HCT116 (cell line): ENCODE results near the gene DHX16. TPM values are rescaled to one million over a fixed set of nuclear protein-coding genes. Genes with fewer than 3 reads are reported as not detected.

Experiments used
- ATAC-seq: fragments of 200-7000 bp; cut with Tn5 transposase; 2 replicates; pipeline ENCODE4 v1.9.1; 2020; ENCODE audit warnings: mild to moderate bottlenecking, moderate library complexity
- BruUV-seq: library from RNA; stranded (reverse); fragments of 400-500 nt; replicated peaks from 2 replicates; lab custom pipeline; 2021; lab: Mats Ljungman, UMichigan
- CTCF ChIA-PET: fragments of 300-600 bp; sonication (Branson Sonifier 250); formaldehyde crosslinking; loops from one replicate; lab custom pipeline; 2021; ENCODE audit warnings: antibody characterized with exemption; lab: Charles Lee
- POLR2A ChIA-PET: fragments of 300-600, 350-600 bp; sonication (Branson Sonifier 250); formaldehyde crosslinking; loops from one replicate; lab custom pipeline; 2021; ENCODE audit warnings: antibody characterized with exemption; lab: Charles Lee
- RAD21 ChIA-PET, 2 experiments: fragments of 300-600 bp; sonication (Branson Sonifier 250); formaldehyde crosslinking; loops; one replicate each; lab custom pipeline; 2023; ENCODE audit warnings: low total read pairs in 2 of 2; ENCODE audit not compliant: uncharacterized antibody in 2 of 2, unreplicated experiment in 2 of 2, low non-redundant PET in 1 of 2; lab: Charles Lee
- DNase-seq: peaks from one replicate; pipeline ENCODE4 v3.0.0-alpha.2; 2010; ENCODE audit warnings: low read depth, low spot score
- H2AFZ ChIP-seq: fragments of 200-600 bp; shearing (Covaris generic), sonication (generic); 2 replicates; pipeline ENCODE4 v1.6.1; 2017; ENCODE audit warnings: low read depth, mixed run types, mixed read lengths, antibody characterized with exemption, low read length; ENCODE audit not compliant: poor library complexity, severe bottlenecking
- H3K27ac ChIP-seq: 2 replicates; pipeline ENCODE4 v1.5.1; 2012; ENCODE audit warnings: low read depth, low read length
- H3K27me3 ChIP-seq: fragments of 200-600 bp; sonication (generic); 2 replicates; pipeline ENCODE4 v1.6.1; 2016; ENCODE audit warnings: mixed run types, low read length, mixed read lengths; ENCODE audit not compliant: insufficient read depth
- H3K36me3 ChIP-seq, 2 experiments: fragments of 200-500 bp in 1 of 2; fragments of 200-600 bp in 1 of 2; sonication (Bioruptor generic) in 1 of 2; sonication (generic) in 1 of 2; 2 replicates each; pipeline versions ENCODE4 v1.5.1 to v1.6.1; 2014 to 2016; ENCODE audit warnings: low read length in 2 of 2, inconsistent platforms in 1 of 2, mixed read lengths in 1 of 2, mixed run types in 1 of 2; ENCODE audit not compliant: insufficient read depth in 2 of 2, control insufficient read depth in 1 of 2
- H3K4me1 ChIP-seq, 2 experiments: fragments of 200-600 bp in 1 of 2; sonication (generic) in 1 of 2; 2 replicates each; pipeline versions ENCODE4 v1.5.1 to v1.6.1; 2012 to 2017; ENCODE audit warnings: low read length in 2 of 2, inconsistent platforms in 1 of 2, mild to moderate bottlenecking in 1 of 2, mixed read lengths in 1 of 2, mixed run types in 1 of 2, moderate library complexity in 1 of 2; ENCODE audit not compliant: insufficient read depth in 2 of 2, control insufficient read depth in 1 of 2
- H3K4me2 ChIP-seq: fragments of 200-600 bp; sonication (generic); 2 replicates; pipeline ENCODE4 v1.6.1; 2017; ENCODE audit warnings: mixed run types, low read length, mixed read lengths
- H3K4me3 ChIP-seq, 2 experiments: fragments of 200-600 bp in 1 of 2; sonication (generic) in 1 of 2; replicated peaks in 1 of 2; 2 replicates each; pipeline ENCODE4 v1.5.1; 2011 to 2016; ENCODE audit warnings: low read length in 2 of 2, control low read depth in 1 of 2, low read depth in 1 of 2, mild to moderate bottlenecking in 1 of 2, mixed read lengths in 1 of 2, mixed run types in 1 of 2
- H3K79me2 ChIP-seq: fragments of 200-600 bp; sonication (generic); 2 replicates; pipeline ENCODE4 v1.6.1; 2017; ENCODE audit warnings: mild to moderate bottlenecking, mixed run types, low read length, moderate library complexity, mixed read lengths; ENCODE audit not compliant: insufficient read depth
- H3K9ac ChIP-seq: fragments of 200-600 bp; sonication (generic); 2 replicates; pipeline ENCODE4 v1.6.1; 2016; ENCODE audit warnings: low read length, mixed read lengths
- H3K9me2 ChIP-seq: fragments of 200-600 bp; sonication (generic), shearing (Covaris generic); 2 replicates; pipeline ENCODE4 v1.6.1; 2017; ENCODE audit warnings: mixed run types, mild to moderate bottlenecking, moderate library complexity; ENCODE audit not compliant: insufficient read depth
- H3K9me3 ChIP-seq, 2 experiments: fragments of 200-500 bp in 1 of 2; fragments of 200-600 bp in 1 of 2; sonication (Bioruptor generic) in 1 of 2; sonication (generic) in 1 of 2; 2 replicates each; pipeline ENCODE4 v1.6.1; 2014 to 2017; ENCODE audit warnings: low read length in 2 of 2, mixed read lengths in 2 of 2, inconsistent platforms in 1 of 2, low read depth in 1 of 2, mild to moderate bottlenecking in 1 of 2, mixed run types in 1 of 2, moderate library complexity in 1 of 2; ENCODE audit not compliant: control insufficient read depth in 1 of 2, insufficient read depth in 1 of 2
- H4K20me1 ChIP-seq: fragments of 200-600 bp; sonication (generic), shearing (Covaris generic); 2 replicates; pipeline ENCODE4 v1.6.1; 2017; ENCODE audit warnings: mixed run types, mild to moderate bottlenecking, moderate library complexity; ENCODE audit not compliant: insufficient read depth
- FOSL1 ChIP-seq: IDR thresholded peaks from 2 replicates; pipeline ENCODE4 v1.6.1; 2012; ENCODE audit warnings: low read depth
- JUND ChIP-seq: IDR thresholded peaks from 2 replicates; pipeline ENCODE4 v1.6.1; 2012
- POLR2A ChIP-seq: IDR thresholded peaks from 2 replicates; pipeline ENCODE4 v1.7.0; 2011; ENCODE audit warnings: borderline replicate concordance; ENCODE audit not compliant: insufficient read depth, insufficient read length; ENCODE audit errors: extremely low read depth
- POLR2AphosphoS5 ChIP-seq: IDR thresholded peaks from 2 replicates; pipeline ENCODE4 v1.6.1; 2011; ENCODE audit warnings: mild to moderate bottlenecking, low read depth, low read length, moderate library complexity
- TCF7L2 ChIP-seq: IDR thresholded peaks from 2 replicates; pipeline ENCODE4 v1.7.0; 2011; ENCODE audit warnings: borderline replicate concordance, inconsistent platforms; ENCODE audit not compliant: insufficient read depth, insufficient read length; ENCODE audit errors: extremely low read depth
- YY1 ChIP-seq: IDR thresholded peaks from 2 replicates; pipeline ENCODE4 v1.6.1; 2011; ENCODE audit warnings: low read length, low read depth, moderate library complexity, mild to moderate bottlenecking; ENCODE audit not compliant: insufficient replicate concordance; ENCODE audit errors: extremely low read depth
- ZNF274 ChIP-seq: fragments of 200-500 bp; sonication (Bioruptor generic); IDR thresholded peaks from 2 replicates; pipeline ENCODE4 v1.6.1; 2014; ENCODE audit warnings: mild to moderate bottlenecking, low read depth, low read length, inconsistent platforms
- intact Hi-C: fragments of 100-400 bp; cut with micrococcal nuclease; formaldehyde crosslinking; loops from 2 replicates; pipeline ENCODE4 v1.10.0; 2022
- total RNA-seq: library from RNA; stranded (reverse); gene quantifications from one replicate; pipeline ENCODE4 v1.2.1, GENCODE V29; 2021; ENCODE audit not compliant: unreplicated experiment
- TF ChIP-seq, protein P1 (sequence below): IDR thresholded peaks from 2 replicates; pipeline ENCODE4 v1.6.1; 2012; ENCODE audit warnings: low read depth
- TF ChIP-seq, protein P2 (sequence below), 3 experiments: fragments of 200-600 bp in 1 of 3; sonication (generic) in 1 of 3; IDR thresholded peaks in 2 of 3; conservative IDR thresholded peaks in 1 of 3; 2 replicates each; pipeline ENCODE4 v1.5.1; 2012 to 2017; ENCODE audit warnings: low read depth in 2 of 3, low read length in 2 of 3, antibody characterized with exemption in 1 of 3, borderline replicate concordance in 1 of 3, control low read depth in 1 of 3, mild to moderate bottlenecking in 1 of 3, mixed read lengths in 1 of 3, mixed run types in 1 of 3, moderate library complexity in 1 of 3; ENCODE audit not compliant: insufficient read depth in 1 of 3

Gene DHX16
- total RNA-seq, 1 experiment from 2014 or later, result 46.0 TPM

DNA sequence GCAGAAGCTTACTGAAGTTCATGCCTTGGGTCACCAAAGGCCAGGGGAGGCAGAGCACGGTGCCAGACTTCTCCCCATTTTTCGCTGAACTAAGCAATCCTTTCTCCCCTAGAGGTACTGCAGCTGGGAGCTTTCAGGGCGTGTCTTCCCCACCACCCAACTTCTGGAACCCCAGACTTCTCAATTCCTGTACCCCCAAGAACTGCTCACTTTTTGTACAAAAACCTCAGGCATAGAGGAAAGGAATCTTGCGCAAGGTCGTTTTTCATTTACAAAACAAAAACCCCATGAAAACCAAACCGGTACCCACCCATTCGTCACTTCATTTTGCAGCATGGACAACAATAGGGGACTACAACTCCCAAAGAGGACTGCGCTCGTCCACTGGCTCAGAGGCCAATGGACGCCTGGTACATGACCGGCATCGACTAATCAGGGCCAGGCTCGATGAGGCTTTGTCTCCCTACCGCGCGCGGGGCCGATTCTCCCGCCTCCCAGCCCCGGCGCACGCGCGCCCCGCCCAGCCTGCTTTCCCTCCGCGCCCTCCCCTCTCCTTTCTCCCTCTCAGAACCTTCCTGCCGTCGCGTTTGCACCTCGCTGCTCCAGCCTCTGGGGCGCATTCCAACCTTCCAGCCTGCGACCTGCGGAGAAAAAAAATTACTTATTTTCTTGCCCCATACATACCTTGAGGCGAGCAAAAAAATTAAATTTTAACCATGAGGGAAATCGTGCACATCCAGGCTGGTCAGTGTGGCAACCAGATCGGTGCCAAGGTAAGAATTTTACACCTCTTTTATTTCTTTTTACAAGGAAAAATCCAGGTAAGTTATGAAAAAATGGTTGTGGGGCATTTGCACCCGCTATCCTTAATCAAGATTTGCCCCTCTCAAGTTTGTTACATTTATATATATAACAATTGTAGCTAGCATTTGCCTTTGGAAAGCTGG lies 47.3 kb upstream of the DHX16 start, which contains the start of gene TUBB:
Gene TUBB, plus strand, starts transcription at position 562 of the 947 bp plus-strand sequence. Its CDS starts 155 bp downstream, at position 717.
- H3K9me3 ChIP-seq, result no peaks in the 10 kb centered on the region
- ATAC-seq (peak; percentile 71), DNase-seq (peak; percentile 96)
- ChIA-PET POLR2A (interaction anchor here (0.5 to 3.7 kb wide), 10 partner anchors 9 to 107 kb away, joined by 3 to 25 read pairs (median 4); partner anchors contain the start of gene NRM), CTCF (interaction anchor here (2.7 to 5.7 kb wide), 2 partner anchors 11 to 40 kb away, joined by 17 to 45 read pairs; no protein-coding TSS in a partner anchor), RAD21 (no interaction called here)
- H3K4me1 ChIP-seq, result peaks cover 9 to 64% of the 10 kb centered on the region in 2 experiments
- intact Hi-C loops, result loop anchor here (2.0 to 5.0 kb wide), 2 partner anchors 33 to 163 kb away; partner anchors contain the start of genes GNL1, PPP1R18 and PRR3
- H2AFZ ChIP-seq, result no peak within 1 kb of the TSS
- H3K79me2 ChIP-seq, result peaks cover 72% of the 10 kb centered on the region
- no peaks in the 10 kb centered on the region for H3K27me3 ChIP-seq
- TSS peak; percentile 68 for BruUV-seq
- peak within 1 kb of the TSS; percentile 89 for H3K27ac ChIP-seq
- H3K9me2 ChIP-seq, result no peaks in the 10 kb centered on the region
- peak; percentile 32 for TF ChIP-seq TCF7L2
- TF ChIP-seq POLR2AphosphoS5, result peak; percentile 94
- TF ChIP-seq YY1, result peak; percentile 5
- TF ChIP-seq JUND, result no peak
- peaks cover 18% of the 10 kb centered on the region; the same call in 1 of the 2 replicates for H4K20me1 ChIP-seq
- H3K4me2 ChIP-seq, result peak within 1 kb of the TSS; percentile 96
- peak within 1 kb of the TSS; percentile 95 for H3K4me3 ChIP-seq
- peak within 1 kb of the TSS; percentile 100 for H3K9ac ChIP-seq
- peaks cover 22 to 36% of the 10 kb centered on the region in 2 experiments for H3K36me3 ChIP-seq

DNA sequence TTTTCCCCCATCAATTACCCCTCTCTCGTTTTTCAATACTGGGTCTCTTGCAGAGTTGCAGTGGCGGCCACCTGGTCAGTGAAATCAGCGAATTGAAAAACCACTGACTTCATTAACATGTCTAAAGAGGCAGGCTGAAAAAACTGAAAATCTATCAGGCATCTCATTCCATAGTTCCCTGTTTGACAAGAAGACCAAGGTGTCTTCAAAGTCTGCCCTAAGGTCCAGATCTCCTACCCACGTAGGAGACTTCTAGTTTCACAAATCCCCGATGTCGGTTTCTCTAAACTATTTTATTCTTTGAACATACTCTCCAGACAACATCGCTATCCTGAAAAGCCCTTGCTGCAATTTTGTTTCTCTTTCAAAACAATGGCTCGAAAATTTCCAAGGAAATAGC lies 46.5 kb upstream of the DHX16 start:
- H3K27ac ChIP-seq, result peak overlapping the region; percentile 89
- ChIA-PET CTCF (interaction anchor here (5.7 kb wide), 1 partner anchor 39 kb away, joined by 45 read pairs; no protein-coding TSS in a partner anchor), POLR2A (interaction anchor here (1.0 to 3.0 kb wide), 6 partner anchors 19 to 104 kb away, joined by 3 to 25 read pairs (median 3); partner anchors contain the start of genes MRPS18B and NRM), RAD21 (no interaction called here)
- H3K4me1 ChIP-seq, result peaks cover 9 to 59% of the 10 kb centered on the region in 2 experiments
- no peaks in the 10 kb centered on the region for H3K27me3 ChIP-seq
- H2AFZ ChIP-seq, result no peak overlapping the region
- peaks cover 65% of the 10 kb centered on the region for H3K79me2 ChIP-seq
- H4K20me1 ChIP-seq, result peaks cover 11% of the 10 kb centered on the region; the same call in 1 of the 2 replicates
- H3K36me3 ChIP-seq, result peaks cover 15 to 29% of the 10 kb centered on the region in 2 experiments
- no TSS peak for BruUV-seq
- peak overlapping the region; percentile 95 for H3K4me3 ChIP-seq
- peak overlapping the region; percentile 100 for H3K9ac ChIP-seq
- H3K9me3 ChIP-seq, result no peaks in the 10 kb centered on the region
- DNase-seq (no peak), ATAC-seq (no peak)
- H3K4me2 ChIP-seq, result peak overlapping the region; percentile 96
- intact Hi-C loops, result loop anchor here (5.0 kb wide), 1 partner anchor 162 kb away; the partner anchor contains the start of genes GNL1 and PRR3
- H3K9me2 ChIP-seq, result no peaks in the 10 kb centered on the region
- no peak for TF ChIP-seq ZNF274
- TF ChIP-seq POLR2AphosphoS5, result no peak
- TF ChIP-seq, protein P1, sequence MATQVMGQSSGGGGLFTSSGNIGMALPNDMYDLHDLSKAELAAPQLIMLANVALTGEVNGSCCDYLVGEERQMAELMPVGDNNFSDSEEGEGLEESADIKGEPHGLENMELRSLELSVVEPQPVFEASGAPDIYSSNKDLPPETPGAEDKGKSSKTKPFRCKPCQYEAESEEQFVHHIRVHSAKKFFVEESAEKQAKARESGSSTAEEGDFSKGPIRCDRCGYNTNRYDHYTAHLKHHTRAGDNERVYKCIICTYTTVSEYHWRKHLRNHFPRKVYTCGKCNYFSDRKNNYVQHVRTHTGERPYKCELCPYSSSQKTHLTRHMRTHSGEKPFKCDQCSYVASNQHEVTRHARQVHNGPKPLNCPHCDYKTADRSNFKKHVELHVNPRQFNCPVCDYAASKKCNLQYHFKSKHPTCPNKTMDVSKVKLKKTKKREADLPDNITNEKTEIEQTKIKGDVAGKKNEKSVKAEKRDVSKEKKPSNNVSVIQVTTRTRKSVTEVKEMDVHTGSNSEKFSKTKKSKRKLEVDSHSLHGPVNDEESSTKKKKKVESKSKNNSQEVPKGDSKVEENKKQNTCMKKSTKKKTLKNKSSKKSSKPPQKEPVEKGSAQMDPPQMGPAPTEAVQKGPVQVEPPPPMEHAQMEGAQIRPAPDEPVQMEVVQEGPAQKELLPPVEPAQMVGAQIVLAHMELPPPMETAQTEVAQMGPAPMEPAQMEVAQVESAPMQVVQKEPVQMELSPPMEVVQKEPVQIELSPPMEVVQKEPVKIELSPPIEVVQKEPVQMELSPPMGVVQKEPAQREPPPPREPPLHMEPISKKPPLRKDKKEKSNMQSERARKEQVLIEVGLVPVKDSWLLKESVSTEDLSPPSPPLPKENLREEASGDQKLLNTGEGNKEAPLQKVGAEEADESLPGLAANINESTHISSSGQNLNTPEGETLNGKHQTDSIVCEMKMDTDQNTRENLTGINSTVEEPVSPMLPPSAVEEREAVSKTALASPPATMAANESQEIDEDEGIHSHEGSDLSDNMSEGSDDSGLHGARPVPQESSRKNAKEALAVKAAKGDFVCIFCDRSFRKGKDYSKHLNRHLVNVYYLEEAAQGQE, result no peak
- TF ChIP-seq FOSL1, result no peak
- no peak for TF ChIP-seq POLR2A
- TF ChIP-seq, protein P2, sequence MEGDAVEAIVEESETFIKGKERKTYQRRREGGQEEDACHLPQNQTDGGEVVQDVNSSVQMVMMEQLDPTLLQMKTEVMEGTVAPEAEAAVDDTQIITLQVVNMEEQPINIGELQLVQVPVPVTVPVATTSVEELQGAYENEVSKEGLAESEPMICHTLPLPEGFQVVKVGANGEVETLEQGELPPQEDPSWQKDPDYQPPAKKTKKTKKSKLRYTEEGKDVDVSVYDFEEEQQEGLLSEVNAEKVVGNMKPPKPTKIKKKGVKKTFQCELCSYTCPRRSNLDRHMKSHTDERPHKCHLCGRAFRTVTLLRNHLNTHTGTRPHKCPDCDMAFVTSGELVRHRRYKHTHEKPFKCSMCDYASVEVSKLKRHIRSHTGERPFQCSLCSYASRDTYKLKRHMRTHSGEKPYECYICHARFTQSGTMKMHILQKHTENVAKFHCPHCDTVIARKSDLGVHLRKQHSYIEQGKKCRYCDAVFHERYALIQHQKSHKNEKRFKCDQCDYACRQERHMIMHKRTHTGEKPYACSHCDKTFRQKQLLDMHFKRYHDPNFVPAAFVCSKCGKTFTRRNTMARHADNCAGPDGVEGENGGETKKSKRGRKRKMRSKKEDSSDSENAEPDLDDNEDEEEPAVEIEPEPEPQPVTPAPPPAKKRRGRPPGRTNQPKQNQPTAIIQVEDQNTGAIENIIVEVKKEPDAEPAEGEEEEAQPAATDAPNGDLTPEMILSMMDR (IDR thresholded peaks at IDR 0.05 in 2 of 3, conservative IDR thresholded peaks at IDR 0.05 in 1 of 3; ENCODE audit: borderline replicate concordance in 1 of 3, insufficient read depth in 1 of 3, low read depth in 2 of 3, low read length in 2 of 3), result no peak
- TF ChIP-seq TCF7L2, result no peak
